GM11168 (cell line): Measurements from ENCODE around the gene LLCFC1.

ENCODE experiments used
- in situ Hi-C: fragments of 300-500 bp; cut with MboI; formaldehyde crosslinking; loops from one replicate; pipeline ENCODE4 v1.12.0; 2022; ENCODE audit warnings: low sequenced_read_pairs; ENCODE audit not compliant: unreplicated experiment

LLCFC1 gene

DNA sequence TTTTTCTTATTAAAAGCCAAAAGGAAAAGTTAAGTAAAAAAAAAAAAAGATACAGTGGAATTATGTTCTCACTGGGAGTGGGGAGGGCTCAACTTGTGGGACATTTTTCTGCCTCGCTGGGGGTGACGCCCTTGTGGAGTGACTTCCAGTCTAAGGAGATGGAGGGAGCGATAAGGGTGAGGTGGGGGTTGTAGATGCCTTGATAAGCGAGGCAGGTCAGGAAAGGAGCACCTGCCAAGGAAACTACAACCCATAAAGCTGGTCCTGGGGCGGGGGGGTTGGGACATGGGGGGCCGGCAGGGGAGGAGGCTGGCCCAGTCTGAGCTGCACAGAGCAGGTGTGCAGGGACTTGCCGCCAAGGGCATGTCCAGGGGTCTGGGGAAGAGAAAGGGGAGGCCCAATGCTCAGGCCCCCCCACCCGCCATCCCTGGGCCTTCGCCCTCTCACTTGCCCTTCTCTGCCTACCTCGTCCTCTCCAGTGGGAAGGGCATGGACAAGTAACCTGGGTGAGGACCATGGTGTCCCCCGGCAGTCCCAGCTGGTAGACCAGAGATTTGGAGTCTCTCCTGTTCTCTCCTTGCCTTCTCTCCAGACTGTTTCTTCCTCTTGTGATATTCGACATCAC, 3.2 kb upstream of the LLCFC1 start:
- in situ Hi-C loops = no loop called here

GRCh38 chr7:142938611-142939010, 673 bp upstream of the LLCFC1 start:
- in situ Hi-C loops = no loop called here

DNA sequence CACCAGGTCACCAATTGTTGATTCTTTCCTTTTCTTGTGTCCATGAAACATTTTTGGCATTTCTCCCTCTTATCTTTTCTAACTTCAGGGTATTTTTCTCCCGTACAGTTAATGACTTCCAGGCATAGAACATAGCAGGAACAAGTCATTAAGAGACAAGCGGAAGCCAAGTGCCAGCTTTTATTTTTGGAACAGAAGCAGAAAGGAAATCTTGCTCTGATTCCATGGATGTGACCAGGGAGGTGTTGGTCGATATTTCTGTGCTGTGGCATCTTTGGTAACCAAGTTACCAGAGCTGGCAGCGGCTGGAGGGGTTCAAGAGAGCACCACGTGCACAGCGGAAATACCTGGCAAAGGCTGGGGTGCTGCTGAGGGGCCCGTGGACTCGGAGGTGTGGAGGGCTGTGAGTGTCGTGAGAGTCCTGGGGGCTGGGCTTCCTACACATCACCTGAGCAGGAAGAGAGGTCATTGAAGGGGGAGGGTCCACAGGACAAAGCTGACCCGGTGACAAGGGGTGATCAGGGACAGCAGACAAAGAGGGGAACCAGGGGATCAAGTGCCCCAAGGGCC, 1.8 kb downstream of the LLCFC1 start:
- in situ Hi-C loops = no loop called here

GRCh38 chr7:142941541-142941940, 2.3 kb downstream of the LLCFC1 start:
- in situ Hi-C loops = no loop called here

GRCh38 chr7:142942746-142943145, 3.5 kb downstream of the LLCFC1 start:
- in situ Hi-C loops = no loop called here

DNA sequence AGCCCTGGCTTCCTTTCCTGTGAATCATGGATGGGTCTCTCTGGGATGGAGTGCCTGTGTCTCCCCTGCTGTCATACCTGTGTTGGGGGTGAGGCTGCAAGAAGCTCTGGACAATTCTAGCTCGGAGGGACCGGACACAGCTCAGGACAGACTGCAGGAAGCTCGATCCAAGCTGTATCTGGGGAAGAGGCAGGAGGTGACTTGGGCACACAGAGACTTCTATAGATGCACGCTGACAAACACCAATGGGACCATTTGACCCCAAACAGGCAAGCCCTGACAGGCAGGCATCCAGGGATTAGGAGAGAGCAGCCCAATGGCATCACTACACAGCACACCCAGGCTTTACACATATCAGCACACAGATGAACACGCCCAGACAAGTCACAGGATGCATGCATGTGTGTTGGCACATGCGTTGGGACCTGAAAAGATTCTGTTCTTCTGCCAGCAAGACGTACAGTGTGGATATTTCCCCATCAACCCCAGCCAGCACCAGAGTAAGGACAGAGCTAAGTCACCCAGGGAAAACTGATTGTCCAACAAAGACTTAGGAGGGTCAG, 4.5 kb downstream of the LLCFC1 start:
- in situ Hi-C loops = no loop called here

GRCh38 chr7:142945001-142945400, 5.7 kb downstream of the LLCFC1 start:
- in situ Hi-C loops = no loop called here

DNA sequence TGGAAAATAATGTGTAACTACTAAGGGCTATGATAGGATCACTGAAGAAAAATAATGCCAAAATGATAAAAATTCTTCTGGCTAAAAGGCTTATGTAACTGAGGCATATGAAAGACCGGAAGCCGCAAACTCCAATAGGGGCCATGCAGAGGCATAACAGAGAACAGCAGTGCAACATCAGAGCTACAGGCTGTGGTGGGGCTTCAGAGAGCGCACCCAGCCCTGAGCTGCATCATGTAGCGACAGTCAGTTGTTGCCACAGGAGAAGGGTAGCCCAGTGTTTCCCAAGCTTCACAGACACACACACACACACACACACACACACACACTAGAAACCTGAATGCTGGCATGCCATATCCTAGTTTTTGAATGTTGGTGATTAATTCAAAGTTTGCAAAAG, 9.3 kb downstream of the LLCFC1 start:
- in situ Hi-C loops = no loop called here

- in situ Hi-C loops = no loop called here
Measured at GRCh38 chr7:142950235-142950634, 11.0 kb downstream of the LLCFC1 start.

- in situ Hi-C loops = no loop called here
Measured at GRCh38 chr7:142954680-142955268, 15.5 kb downstream of the LLCFC1 start.

GRCh38 chr7:142956951-142957623, 17.8 kb downstream of the LLCFC1 start:
- in situ Hi-C loops = no loop called here

GRCh38 chr7:142957723-142958122, 18.4 kb downstream of the LLCFC1 start:
- in situ Hi-C loops = no loop called here

GRCh38 chr7:142959202-142959601, 19.9 kb downstream of the LLCFC1 start:
- in situ Hi-C loops = no loop called here

- in situ Hi-C loops = no loop called here
Measured at GRCh38 chr7:142960955-142961512, 21.8 kb downstream of the LLCFC1 start.

DNA sequence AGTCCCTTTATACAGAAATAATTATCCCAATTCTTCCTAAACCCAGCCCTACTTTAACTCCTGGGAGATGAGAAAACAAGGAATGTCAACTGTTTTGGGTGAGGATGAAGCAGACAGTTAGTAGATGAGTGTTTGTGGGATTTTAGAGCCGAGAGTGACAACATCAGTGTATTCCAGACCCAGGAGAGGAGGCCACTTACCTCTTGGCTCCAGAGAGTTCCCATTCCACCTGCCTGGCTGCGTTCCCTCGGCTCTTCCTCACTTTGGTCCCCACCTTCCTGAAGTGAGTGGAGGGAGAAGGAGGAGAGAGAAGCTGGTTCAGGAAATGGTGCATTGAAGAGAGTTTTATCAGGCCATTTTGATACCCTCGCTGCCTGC, 22.3 kb downstream of the LLCFC1 start:
- in situ Hi-C loops = no loop called here

DNA sequence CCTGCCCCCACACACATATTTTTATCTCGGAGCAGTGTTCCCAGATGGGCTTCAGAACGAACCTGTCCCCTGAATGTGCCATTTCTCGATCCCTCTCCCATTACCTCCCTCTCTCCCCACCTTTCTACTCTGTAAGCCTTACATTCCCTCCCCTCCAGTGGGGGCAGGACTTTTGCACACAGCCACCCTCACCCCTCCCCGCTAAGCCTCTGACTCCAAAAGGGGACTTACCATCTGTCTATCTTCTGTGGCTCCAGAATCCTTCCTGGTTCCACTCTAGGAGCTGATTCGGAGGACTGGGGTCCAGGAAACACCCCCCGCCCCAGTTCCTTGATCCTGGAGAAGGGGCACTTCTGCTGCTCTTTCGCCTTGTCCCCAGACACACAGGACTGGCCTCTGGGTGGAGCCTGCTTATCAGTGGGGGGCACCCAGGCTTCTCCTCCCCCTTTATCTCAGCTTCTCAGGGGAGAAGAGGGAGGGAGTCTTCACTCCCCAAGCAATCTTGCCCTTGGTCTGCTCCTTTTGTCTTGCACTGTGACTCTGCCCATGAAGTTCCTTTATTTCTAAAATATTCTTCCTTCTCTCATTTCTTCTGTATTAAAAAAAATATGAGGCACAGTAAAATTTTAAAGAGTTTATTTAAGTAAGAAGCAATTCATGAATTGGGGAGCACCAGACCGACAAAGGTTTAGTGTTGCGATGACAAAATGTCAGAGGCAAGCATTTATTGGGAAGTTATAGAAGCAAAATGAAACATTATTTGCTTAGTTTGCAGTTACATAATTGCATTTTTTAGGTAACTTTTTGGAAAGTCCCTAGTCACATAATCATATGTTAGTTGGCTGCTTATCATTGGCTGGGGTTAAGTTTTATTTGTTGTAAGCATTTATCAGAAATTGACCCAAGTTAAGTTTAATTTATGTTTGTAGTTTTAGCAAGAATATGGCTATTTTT, 23.0 kb downstream of the LLCFC1 start, which contains the start of gene KEL:
Gene KEL (minus strand): TSS at position 391 of the 954 bp plus-strand sequence. CDS start 157 bp downstream, at position 234.
- in situ Hi-C loops = no loop called here

- in situ Hi-C loops = no loop called here
Measured at GRCh38 chr7:142962991-142963390, 23.7 kb downstream of the LLCFC1 start.

GRCh38 chr7:142963993-142964392, 24.7 kb downstream of the LLCFC1 start:
- in situ Hi-C loops = no loop called here

DNA sequence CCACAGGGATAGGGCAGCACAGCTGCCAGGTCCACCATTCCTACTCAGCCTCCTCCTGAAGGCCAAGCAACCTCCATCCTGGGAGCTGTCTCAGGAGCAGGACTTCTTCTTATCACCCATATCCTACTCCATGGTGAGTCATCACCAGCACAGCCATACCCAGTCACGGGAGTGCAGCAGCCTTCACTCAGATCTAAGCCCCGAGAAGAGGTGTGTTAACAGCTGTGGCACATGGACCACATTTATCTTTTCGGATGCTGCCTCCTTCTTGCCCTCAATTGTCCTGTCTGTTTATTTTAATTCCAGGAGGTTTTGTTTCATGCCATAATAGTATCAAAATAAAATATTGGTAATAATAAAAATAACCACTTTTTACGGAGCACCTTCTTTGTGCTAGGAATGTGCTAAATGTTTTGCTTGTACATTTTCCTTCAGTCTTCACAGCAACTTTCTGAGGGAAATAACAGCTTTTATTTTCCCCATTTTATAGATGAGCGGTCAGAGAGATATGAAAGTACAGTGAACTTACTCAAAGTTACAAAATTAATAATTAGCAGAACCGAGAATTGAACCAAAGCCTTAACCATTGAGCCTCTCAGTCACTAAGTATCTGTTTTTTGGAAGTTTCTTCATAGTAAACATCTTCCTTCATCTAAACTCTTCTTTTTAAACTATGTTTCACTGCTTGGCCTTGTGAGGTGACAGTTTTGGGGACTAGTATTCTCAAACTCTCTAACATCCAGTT, 25.4 kb downstream of the LLCFC1 start:
- in situ Hi-C loops = no loop called here
